GM15510 (cell line): ENCODE measurements around the gene FIBCD1.

Experiments used
- POLR2A ChIP-seq: IDR thresholded peaks from 3 replicates; pipeline ENCODE4 v1.6.1; 2011; ENCODE audit warnings: borderline replicate concordance; ENCODE audit not compliant: insufficient read length; ENCODE audit errors: extremely low read depth

The FIBCD1 gene

DNA sequence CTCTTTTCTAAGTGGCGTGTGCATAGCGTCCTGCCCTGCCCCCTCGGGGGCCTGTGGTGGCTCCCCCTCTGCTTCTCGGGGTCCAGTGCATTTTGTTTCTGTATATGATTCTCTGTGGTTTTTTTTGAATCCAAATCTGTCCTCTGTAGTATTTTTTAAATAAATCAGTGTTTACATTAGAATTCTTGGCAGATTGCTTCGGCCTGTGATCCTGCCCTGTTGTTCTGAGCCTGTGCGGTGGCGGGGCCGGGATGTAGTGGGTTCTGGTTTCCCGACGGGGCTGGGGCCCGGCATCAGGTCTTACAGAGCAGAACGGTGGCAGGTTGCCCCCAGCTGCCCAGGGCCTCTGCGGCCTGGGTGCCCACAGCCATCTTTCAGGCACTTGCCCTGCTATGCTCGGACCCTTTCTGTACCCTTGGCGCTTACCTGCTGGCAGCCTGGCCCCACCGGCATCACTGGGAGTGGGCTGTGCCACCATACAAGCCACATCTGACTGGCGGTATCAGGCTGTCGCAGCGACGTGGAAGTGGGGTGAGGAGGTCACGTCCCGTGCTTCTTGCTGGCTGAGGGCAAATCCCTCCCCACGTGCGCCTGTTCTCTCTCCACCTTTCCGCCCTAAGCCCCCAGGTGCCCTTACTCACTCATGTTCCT, 51.4 kb downstream of the FIBCD1 start:
- no peak for TF ChIP-seq POLR2A

DNA sequence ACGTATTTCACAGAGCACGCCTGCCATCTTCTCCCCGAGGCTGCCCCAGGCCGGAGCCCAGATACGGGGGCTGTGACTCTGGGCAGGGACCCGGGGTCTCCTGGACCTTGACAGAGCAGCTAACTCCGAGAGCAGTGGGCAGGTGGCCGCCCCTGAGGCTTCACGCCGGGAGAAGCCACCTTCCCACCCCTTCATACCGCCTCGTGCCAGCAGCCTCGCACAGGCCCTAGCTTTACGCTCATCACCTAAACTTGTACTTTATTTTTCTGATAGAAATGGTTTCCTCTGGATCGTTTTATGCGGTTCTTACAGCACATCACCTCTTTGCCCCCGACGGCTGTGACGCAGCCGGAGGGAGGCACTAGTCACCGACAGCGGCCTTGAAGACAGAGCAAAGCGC, 52.1 kb downstream of the FIBCD1 start:
- TF ChIP-seq POLR2A, result no peak

DNA sequence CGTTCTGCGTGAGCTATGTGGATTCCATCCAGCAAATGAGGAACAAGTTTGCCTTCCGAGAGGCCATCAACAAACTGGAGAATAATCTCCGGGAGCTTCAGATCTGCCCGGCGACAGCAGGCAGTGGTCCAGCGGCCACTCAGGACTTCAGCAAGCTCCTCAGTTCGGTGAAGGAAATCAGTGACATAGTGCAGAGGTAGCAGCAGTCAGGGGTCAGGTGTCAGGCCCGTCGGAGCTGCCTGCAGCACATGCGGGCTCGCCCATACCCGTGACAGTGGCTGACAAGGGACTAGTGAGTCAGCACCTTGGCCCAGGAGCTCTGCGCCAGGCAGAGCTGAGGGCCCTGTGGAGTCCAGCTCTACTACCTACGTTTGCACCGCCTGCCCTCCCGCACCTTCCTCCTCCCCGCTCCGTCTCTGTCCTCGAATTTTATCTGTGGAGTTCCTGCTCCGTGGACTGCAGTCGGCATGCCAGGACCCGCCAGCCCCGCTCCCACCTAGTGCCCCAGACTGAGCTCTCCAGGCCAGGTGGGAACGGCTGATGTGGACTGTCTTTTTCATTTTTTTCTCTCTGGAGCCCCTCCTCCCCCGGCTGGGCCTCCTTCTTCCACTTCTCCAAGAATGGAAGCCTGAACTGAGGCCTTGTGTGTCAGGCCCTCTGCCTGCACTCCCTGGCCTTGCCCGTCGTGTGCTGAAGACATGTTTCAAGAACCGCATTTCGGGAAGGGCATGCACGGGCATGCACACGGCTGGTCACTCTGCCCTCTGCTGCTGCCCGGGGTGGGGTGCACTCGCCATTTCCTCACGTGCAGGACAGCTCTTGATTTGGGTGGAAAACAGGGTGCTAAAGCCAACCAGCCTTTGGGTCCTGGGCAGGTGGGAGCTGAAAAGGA, 53.3 kb downstream of the FIBCD1 start:
- no peak for TF ChIP-seq POLR2A

DNA sequence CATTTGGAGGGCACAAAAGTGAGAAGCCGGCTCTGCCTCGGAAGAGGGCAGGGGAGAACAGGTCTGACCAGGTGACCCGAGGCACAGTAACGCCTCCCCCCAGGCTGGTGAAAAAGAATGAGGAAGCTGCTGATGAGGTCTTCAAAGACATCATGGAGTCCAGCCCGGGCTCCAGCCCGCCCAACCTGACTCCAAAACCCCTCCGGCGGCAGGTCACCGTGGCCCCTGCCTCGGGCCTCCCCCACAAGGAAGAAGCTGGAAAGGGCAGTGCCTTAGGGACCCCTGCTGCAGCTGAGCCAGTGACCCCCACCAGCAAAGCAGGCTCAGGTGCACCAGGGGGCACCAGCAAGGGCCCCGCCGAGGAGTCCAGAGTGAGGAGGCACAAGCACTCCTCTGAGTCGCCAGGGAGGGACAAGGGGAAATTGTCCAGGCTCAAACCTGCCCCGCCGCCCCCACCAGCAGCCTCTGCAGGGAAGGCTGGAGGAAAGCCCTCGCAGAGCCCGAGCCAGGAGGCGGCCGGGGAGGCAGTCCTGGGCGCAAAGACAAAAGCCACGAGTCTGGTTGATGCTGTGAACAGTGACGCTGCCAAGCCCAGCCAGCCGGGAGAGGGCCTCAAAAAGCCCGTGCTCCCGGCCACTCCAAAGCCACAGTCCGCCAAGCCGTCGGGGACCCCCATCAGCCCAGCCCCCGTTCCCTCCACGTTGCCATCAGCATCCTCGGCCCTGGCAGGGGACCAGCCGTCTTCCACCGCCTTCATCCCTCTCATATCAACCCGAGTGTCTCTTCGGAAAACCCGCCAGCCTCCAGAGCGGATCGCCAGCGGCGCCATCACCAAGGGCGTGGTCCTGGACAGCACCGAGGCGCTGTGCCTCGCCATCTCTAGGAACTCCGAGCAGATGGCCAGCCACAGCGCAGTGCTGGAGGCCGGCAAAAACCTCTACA, 54.2 kb downstream of the FIBCD1 start:
- TF ChIP-seq POLR2A, result no peak

DNA sequence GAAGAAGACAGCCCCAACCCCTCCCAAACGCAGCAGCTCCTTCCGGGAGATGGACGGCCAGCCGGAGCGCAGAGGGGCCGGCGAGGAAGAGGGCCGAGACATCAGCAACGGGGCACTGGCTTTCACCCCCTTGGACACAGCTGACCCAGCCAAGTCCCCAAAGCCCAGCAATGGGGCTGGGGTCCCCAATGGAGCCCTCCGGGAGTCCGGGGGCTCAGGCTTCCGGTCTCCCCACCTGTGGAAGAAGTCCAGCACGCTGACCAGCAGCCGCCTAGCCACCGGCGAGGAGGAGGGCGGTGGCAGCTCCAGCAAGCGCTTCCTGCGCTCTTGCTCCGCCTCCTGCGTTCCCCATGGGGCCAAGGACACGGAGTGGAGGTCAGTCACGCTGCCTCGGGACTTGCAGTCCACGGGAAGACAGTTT, 54.9 kb downstream of the FIBCD1 start:
- TF ChIP-seq POLR2A, result no peak

DNA sequence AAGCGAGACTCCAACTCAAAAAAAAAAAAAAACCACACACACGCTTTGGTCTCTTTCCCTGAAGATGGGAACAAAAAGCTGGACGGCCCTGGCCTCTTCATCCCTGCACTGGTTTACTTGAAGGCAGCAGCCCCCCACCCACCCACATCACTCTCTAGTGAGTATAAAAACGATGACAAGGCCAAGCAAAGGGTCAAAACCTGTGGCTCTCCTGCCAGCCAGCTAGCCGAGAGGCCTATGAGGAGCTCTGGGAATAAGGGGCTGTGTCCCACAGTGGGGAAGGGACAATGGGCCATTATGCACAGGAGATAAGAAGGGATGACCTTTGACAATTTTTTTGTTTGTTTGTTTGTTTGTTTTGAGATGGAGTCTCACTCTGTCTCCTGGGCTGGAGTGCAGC, 55.6 kb downstream of the FIBCD1 start:
- TF ChIP-seq POLR2A, result no peak

DNA sequence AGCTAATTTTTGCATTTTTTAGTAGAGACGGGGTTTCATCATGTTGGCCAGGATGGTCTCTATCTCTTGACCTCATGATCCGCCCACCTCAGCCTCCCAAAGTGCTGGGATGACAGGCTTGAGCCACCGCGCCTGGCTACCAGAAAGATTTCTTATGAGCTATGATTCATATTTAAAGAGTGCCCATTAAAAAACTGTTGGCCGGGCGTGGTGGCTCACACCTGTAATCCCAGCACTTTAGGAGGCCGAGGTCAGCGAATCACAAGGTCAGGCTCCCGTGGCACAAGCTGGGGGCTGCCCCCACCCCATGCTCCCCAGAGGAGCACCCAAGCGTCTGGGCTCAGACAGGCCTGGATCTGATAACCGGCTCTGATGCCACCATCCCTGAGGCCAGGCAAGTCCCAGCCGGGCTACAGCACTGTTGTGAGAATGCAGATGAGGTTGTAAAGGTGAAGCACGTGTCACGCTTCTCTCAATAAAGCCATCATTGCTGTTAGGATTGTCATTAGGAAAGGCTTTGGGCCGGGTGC, 56.3 kb downstream of the FIBCD1 start:
- TF ChIP-seq POLR2A, result no peak

DNA sequence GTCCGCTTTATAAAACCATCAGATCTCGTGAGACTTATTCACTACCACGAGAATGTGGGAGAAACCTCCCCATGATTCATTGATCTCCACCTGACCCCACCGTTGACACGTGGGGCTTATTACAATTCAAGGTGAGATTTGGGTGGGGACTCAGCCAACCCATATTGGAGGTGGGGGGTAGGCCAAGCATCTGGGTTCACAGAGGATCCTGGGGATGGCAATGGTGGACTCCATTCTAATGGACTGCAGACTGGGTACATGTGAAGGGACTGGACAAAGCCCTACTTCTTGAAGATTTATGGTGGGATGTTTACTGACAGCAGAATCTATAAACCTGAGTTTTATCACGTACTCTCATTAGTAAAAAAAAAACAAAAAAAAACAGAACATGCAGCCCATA, 57.5 kb downstream of the FIBCD1 start:
- TF ChIP-seq POLR2A, result no peak

DNA sequence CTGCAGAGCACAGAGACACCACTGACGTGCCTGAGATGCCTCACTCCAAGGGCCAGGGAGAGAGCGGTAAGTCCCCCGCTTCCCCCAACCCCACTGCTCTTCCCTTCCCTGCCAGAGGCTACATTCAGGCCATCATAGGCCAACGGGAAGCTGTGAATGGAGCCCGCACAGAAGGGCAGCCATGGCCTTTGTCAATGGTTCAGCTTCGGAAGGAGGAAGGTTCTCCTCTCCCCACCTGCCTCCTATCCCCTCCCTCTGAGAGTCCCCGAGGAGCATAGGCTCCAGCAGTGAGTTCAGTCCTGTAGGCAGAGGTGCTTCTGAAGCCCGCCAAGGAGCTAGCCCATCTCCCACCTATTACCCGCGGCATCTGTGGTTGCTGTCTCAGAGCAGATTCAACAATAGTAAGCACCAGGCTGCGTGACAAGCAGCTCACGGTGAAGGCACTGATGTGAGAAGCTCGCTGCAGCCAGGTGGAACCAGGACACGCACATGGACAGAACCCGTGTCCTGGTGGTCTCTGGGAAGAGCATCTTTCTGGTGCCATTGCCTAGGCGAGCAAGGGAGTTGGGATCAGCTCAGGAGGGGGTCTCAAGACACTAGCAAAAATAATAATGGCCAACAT, 58.3 kb downstream of the FIBCD1 start:
- TF ChIP-seq POLR2A, result no peak

DNA sequence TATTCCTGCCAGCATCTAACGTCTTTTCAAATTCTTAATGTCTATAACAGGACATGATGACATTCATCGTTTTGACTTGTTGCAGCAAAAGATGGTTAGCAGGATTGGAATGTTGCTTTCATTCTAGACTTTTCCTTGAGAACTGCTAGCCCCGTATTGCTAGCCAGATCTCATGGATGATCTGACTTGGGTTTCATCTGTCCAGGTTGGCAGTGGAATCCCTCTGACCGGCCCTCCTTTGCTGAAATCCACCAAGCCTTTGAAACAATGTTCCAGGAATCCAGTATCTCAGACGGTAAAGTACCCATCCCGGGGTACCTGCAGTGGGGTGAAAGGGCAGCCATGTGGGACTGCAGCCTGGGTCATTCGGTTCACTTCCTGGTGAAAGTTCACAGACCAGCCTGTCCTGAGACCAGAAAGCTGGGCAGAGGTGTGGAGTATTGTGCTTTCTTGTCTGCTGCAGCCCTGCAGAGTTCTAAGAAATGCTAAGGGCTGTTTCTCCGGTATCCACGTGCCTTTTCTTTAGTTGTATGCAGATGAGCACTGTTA, 59.1 kb downstream of the FIBCD1 start:
- TF ChIP-seq POLR2A, result no peak

DNA sequence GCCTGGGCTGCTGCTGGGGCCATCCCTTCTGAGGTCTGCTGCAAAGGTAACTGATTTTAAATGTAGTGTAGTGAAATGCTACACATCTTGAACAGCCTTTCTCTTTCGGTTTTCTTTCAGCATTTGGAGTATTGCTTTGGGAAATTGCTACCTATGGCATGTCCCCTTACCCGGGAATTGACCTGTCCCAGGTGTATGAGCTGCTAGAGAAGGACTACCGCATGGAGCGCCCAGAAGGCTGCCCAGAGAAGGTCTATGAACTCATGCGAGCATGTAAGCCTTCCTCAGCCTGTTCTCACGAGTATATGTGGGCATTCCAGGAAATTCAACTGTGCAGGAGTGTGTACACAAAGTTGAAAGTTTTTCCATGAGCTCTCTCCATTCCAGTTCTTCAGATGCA, 60.8 kb downstream of the FIBCD1 start:
- TF ChIP-seq POLR2A, result no peak

DNA sequence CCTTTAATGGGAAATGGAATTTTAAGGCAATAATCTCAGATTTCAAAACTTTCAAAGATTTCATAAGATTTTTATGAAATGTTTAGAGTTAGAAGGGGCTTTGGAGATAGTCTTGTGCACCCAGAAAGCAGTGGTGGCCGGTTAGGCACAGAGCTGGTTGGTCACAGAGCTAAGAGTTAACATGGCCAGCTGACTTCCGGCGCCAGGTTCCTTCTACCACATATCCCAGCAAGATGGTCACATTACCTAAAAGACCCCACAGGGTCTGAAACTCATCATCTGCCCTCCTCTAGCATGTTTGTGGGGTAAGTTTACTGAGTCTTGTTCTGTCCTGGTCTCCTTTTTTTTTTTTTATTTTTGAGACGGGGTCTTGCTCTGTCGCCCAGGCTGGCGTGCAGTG, 61.7 kb downstream of the FIBCD1 start:
- no peak for TF ChIP-seq POLR2A

DNA sequence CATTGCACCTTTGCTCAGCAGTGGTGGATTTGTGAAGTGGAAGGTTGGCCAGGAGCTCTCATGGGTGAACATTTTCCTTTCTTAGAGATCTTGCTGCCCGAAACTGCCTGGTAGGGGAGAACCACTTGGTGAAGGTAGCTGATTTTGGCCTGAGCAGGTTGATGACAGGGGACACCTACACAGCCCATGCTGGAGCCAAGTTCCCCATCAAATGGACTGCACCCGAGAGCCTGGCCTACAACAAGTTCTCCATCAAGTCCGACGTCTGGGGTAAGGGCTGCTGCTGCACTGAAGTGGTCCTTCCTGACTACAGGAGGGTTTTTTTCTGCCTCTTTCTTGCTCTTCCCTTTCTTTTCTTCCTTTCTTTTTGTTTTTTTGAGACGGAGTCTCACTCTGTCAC, 64.3 kb downstream of the FIBCD1 start:
- TF ChIP-seq POLR2A, result no peak

DNA sequence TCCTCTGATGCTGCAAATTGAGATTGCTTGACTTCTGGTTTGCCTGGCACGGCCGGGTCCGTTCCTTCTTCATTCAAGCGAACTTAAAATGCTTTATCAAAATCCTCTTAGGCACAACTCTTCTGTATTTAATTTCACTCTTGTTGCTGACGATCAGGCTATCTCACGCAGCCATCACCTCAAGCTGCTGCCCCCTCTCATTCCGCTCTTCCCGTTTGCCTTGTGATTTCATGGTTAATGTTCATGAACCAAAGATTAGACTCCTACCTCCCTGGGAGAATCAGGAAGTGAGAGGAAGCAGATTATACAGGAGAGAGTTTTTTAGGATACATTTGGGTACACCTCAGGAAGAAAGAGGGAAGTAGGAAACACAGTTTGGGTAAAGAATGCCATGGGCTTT, 65.1 kb downstream of the FIBCD1 start:
- no peak for TF ChIP-seq POLR2A
